HG03064 (cell line): ENCODE results near the gene CHST14.
"Not testable (repeated sequence)": the region's sequence is repeated elsewhere in the genome, so short reads cannot be mapped to it uniquely, and the experiment has no call there.

Experiments
- ATAC-seq: cut with Tn5 transposase; IDR thresholded peaks from one replicate; pipeline ENCODE4 v1.9.1; 2021; ENCODE audit warnings: low read depth; ENCODE audit not compliant: unreplicated experiment

CHST14 gene

GRCh38 chr15:40440743-40441564 is 29.8 kb upstream of the CHST14 start, which contains the start of gene BAHD1:
Gene BAHD1 (plus strand): TSS chr15:40440953. CDS start chr15:40458465, 17,512 bp downstream.
- peak; percentile 83 for ATAC-seq

GRCh38 chr15:40441565-40442531 is 28.9 kb upstream of the CHST14 start:
- no peak for ATAC-seq

DNA sequence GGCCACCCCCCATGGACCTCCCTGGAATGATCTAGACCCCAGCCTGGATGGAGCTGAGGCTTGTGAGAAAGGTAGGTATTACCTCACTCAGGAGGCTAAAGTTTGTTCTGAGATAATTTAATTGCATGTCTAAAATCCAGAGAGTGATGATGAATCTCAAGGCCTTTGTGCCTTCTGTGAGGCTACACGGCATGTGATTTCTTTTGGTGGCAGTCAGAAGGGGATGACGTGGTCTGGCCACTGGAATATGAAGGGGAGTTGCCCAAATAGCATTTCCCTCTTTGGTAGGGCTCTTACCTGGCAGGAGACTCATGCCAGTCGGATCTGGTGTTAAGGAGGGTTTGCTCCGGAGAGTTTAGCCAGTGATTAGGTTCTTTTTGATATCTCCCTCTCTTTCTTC is 27.5 kb upstream of the CHST14 start:
- ATAC-seq = no peak

GRCh38 chr15:40443846-40444245 is 26.9 kb upstream of the CHST14 start:
- ATAC-seq = no peak

DNA sequence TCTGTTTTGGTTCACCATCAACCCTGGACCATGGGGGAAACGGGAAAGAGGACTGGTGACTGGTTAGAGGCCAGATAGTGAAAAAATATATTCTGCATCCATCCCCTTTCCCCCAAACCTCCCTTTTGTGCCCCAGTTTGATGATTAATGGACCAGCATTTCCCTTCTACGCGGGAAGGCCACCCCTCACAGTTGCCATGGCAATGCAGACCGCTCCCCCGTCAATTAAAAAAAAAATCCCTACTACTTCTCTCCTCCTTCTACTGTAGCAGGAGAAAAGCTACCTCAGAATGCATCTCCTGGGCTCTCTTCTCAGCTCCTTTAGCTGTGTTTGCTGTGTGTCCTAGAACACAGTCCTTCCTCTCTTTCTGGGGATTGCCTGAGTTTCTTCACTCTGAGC is 26.0 kb upstream of the CHST14 start:
- ATAC-seq = no peak

- no peak for ATAC-seq
These were observed 25.3 kb upstream of the CHST14 start for GRCh38 chr15:40445421-40445922.

DNA sequence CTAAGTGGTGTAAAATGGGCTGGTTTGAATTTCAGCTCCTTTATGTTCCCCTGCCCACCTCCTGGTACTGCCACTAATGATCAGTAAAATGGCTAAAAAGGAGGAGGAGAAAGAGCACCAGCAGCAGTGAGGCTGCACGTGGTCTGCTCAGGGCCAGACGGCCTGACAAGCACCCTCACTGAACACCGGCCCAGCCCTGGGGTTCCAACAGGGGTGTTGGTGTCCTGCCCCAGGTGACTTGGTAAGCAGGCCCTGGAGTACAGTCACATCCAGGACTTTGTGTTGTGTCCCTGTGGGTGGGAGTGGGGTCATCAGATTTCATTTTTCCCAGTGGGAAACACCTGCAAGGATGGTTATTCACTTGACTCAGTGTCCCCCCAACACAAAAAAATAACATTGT is 24.6 kb upstream of the CHST14 start:
- no peak for ATAC-seq

DNA sequence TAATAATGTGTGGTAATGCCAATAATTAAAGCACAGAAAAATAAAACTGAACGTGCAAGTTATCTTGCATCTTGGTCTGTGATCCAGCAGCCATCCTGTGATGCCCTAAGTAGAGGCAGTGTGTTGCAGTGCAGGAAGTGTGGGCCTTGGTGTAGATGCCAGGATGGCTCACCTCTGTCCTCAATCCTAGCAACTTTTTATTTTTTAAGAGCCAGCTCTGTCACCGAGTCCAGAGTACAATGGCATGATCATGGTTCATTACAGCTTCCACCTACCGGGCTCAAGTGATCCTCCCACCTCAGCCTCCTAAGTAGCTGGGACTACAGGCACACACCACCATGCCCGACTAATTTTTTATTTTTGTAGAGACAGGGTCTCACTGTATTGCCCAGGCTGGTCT is 22.4 kb upstream of the CHST14 start:
- no peak for ATAC-seq

DNA sequence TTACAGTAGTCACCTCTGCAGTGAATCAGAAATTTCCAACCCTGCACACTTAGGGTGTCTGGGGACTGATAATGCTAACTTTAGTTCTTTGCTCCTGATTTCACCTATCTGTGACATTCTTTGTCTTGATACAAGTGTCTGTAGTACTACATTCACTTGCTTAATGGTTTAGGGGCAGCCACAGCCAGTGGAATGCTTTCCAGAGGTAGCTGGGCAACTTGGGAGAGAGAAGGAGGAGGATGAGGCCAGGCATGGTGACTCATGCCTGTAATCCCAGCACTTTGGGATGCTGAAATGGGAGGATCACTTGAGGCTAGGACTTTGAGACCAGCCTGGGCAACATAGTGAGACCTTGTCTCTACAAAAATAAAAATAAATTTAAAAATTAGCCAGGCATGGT is 21.5 kb upstream of the CHST14 start:
- ATAC-seq = no peak

DNA sequence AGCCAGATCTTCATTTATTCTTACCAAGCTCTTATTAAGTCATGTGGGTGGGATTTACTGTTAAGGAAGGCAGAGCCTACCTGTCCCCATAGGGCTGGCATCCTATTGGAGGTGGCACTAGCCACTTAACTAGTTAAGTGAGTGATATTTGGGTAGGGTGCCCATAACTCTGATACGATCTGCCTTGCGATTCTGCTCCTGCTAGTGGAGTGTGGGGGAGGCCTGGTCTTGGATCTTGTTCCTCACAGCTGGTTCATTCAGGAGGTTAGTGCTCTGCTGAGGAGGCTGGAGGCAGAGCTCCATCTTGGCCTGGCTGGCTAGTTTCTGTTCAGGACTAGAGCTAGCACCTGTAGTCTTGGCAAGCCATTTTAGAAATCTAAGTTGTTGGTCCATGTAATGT is 20.7 kb upstream of the CHST14 start:
- no peak for ATAC-seq

DNA sequence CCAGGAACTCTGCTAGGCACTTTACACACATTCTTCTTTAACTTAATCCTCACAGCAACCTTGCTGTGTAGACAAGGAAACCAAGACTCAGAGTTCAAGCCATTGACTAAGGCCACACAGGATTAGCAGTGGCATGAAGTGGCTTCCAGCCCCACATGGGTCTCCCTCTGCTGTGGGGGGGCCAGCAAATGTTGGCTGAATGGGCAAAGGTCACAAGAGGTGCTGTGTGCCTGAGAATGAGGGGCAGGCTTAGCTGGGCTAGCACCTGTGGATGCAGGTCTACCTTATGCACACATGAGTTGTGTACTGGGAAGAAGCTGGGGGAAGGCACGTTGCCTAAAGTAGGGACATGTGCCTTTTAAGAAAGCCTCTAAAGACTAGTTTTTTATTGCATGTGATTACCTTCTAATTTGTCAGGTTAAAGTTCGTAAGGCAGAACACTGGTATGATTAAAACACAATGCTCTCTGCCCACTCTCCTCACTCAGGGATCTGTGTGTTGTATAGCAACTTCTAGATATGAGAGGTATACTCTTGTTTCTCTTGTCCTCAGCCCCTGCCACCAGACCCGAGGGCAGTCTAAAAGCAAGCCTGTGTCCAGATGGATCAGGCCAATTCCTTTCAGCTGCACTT is 19.1 kb upstream of the CHST14 start:
- ATAC-seq = no peak

DNA sequence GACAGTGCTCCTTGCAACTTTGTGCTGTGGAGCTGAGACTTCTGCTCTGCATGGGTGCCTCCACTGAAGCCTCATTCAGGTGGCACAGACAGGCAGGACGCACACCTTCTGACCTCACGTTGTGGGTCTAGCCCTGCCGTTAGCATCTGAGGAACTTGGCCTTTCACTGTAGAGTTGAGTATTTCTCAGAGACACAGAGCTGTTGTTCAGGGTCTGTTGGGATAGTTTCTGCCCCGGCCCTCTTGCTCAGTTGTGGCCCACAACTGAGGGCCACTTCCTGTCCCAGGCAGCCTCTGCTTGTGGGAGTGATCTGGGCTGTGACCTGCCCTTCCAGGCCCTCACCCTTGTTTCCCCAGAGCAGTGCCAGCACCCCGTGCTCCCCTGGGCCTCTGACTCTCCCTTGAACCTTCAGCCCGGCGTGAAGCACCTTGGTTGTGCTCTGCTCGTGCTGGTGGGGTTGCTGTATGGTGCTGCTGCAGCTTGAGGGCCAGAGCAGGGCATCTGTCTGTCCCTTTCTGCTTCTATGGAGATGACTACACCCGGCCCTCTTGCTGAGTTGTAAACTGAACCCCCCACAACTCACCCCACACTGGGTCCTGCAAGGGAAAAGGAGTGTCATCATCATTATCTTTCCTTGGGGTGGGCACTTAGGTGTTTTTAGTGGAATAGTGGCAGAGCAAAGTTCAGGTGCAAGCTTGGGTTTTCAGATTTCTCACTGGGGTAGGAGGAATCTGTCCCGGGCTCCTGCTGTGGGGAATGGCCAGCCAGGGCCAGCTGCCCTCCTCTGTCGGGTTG is 18.3 kb upstream of the CHST14 start:
- no peak for ATAC-seq

DNA sequence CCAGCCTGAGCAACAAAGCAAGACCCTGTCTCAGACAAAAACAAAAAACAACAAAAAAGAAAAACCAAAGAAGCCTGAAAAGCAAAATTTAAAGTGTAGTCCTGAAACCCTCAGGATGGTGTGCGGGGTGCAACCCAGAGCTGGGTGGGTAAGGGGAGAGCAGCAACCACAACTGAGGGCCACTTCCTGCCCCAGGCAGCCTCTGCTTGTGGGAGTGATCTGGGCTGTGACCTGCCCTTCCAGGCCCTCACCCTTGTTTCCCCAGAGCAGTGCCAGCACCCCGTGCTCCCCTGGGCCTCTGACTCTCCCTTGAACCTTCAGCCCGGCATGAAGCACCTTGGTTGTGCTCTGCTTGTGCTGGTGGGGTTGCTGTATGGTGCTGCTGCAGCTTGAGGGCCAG is 16.8 kb upstream of the CHST14 start:
- not testable (repeated sequence) for ATAC-seq

DNA sequence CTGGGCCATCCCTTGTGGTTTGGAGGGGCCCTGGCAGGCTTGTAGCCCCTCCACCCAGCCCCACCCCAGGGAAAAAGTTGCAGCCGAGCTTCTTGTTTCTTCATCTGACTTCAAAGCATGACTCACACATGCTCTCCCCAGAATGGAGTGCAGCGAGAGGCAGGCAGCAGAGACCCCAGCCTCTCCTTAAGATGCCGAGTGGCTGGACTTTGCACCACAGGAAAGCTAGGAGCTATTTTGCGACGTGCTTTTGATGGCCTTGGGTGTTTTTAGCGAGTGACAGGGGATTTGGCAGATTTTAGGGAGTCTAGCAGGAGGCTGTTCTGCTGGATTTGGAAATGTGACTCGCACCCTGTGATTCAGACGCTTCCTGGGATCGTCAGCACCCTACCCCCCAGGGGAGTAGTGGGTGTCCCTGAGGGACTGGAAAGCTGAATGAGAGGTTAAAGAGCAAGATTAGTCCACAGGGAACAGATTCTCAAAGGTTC is 15.8 kb upstream of the CHST14 start:
- ATAC-seq = no peak

GRCh38 chr15:40456299-40456712 is 14.5 kb upstream of the CHST14 start:
- ATAC-seq = no peak

DNA sequence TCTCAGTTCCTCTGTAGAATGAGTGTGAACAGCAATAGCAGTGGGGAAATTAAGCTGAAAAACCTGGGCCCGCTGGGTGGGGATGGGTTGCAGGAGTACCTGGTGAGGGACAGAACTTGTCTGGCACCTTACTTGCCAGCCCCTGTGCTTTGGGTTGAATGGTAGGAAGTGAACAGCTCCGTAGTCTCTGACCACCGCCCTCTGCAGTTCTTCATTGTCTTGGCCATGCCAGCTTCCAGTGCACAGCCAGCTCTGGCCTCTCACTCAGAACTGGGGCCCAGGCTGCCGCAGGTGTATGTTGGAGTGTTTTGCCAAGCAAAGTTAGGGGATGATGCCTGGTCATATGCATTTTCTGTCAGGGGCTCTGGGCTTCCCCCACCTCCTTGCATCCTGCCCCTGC is 14.0 kb upstream of the CHST14 start:
- no peak for ATAC-seq

GRCh38 chr15:40458495-40459371 is 12.1 kb upstream of the CHST14 start:
- ATAC-seq = no peak

GRCh38 chr15:40459391-40460015 is 11.3 kb upstream of the CHST14 start:
- no peak for ATAC-seq
